ENCODE data around the gene PLEK2. TPM values are rescaled to one million over a fixed set of nuclear protein-coding genes. Genes with fewer than 3 reads are reported as not detected.
A peak's percentile ranks its signal among the peaks of the same experiment; 100 is the strongest.

PLEK2 gene
- total and polyA plus RNA-seq, 3 experiments from 2014 or later: 0.58 to 1.2 (median 0.81) TPM

DNA sequence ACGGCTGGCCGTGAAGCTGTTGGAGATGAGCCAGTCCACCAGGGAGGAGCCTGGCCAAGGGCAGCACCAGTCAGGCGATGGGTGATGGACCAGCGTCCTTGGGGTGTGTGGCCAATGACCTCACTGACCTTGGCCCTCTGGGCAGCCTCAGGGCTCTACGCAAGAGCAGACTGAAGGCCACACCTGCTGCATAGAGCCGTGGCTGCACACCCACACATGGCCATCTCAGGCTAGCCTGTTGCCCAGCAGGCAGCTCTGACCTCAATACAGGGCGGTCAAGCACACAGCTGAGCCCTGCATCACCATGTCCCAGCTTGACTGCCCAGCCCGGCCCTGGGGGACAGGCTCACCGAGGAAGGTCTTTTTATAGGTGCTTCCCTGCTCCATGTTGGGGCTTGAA, 19.2 kb downstream of the PLEK2 start:
- POLR2A ChIA-PET: no interaction called here
- H3K27me3 Mint-ChIP-seq: no peaks in the 10 kb centered on the region
- no peaks in the 10 kb centered on the region for H3K9me3 Mint-ChIP-seq
- peaks cover 0 to under 1% (median 0%) of the 10 kb centered on the region in 3 donors for H3K36me3 Mint-ChIP-seq
- H3K27ac ChIP-seq (ENCODE audit: low read depth, low read length): no peak overlapping the region
- no peaks in the 10 kb centered on the region for H3K36me3 ChIP-seq (ENCODE audit: insufficient read depth, low read length)
- H3K9me3 ChIP-seq (ENCODE audit: low read length): no peaks in the 10 kb centered on the region
- peaks cover 0 to 4% (median 0%) of the 10 kb centered on the region in 3 donors for H3K4me1 Mint-ChIP-seq
- no peak overlapping the region for H3K4me3 ChIP-seq (ENCODE audit: low read length)
- no peak for DNase-seq
- no peak overlapping the region for H3K4me3 Mint-ChIP-seq
- CTCF ChIA-PET: interaction anchor here (1.2 kb wide), 1 partner anchor 34 kb away, joined by 3 read pairs; no protein-coding TSS in a partner anchor
- H3K27me3 ChIP-seq (ENCODE audit: insufficient read depth, low read length, poor library complexity, severe bottlenecking): no peaks in the 10 kb centered on the region
- H3K4me1 ChIP-seq (ENCODE audit: insufficient read depth, low read length): no peaks in the 10 kb centered on the region
- no peak overlapping the region for H3K27ac Mint-ChIP-seq

DNA sequence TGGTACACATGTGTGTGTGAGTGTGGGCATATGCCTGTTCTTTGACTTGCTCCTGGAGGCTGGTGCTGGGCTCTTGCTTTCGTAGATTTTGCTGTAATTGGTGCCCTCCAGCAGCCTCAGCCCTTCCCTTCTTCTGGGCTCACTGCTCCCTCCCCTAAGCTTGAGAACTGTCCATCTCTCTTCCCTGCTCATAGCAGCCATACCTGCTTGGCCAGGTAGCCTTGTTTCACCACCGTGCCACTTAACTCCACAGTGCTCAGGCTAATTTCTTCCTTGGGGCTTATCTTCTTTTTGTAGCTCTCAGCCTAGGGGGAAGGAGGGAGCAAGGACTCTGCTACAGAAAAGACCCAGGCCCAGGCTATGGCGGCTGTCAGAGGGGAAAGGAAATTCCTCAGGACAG, 19.8 kb downstream of the PLEK2 start:
- Mint-ChIP-seq H3K36me3 (peaks cover 0 to 6% (median 2%) of the 10 kb centered on the region in 3 donors), H3K4me1 (peaks cover 0 to 4% (median 0%) of the 10 kb centered on the region in 3 donors), H3K4me3 (no peak overlapping the region), H3K27me3 (no peaks in the 10 kb centered on the region), H3K27ac (peak overlapping the region in 1 of 8 donors; percentile 83), H3K9me3 (no peaks in the 10 kb centered on the region)
- no peak for DNase-seq
- H3K4me1 ChIP-seq (ENCODE audit: insufficient read depth, low read length): no peaks in the 10 kb centered on the region
- no peaks in the 10 kb centered on the region for H3K36me3 ChIP-seq (ENCODE audit: insufficient read depth, low read length)
- H3K27ac ChIP-seq (ENCODE audit: low read depth, low read length): no peak overlapping the region
- ChIA-PET POLR2A (no interaction called here), CTCF (interaction anchor here (1.2 kb wide), 1 partner anchor 35 kb away, joined by 3 read pairs; no protein-coding TSS in a partner anchor)
- H3K4me3 ChIP-seq (ENCODE audit: low read length): no peak overlapping the region
- no peaks in the 10 kb centered on the region for H3K9me3 ChIP-seq (ENCODE audit: low read length)
- H3K27me3 ChIP-seq (ENCODE audit: insufficient read depth, low read length, poor library complexity, severe bottlenecking): no peaks in the 10 kb centered on the region

DNA sequence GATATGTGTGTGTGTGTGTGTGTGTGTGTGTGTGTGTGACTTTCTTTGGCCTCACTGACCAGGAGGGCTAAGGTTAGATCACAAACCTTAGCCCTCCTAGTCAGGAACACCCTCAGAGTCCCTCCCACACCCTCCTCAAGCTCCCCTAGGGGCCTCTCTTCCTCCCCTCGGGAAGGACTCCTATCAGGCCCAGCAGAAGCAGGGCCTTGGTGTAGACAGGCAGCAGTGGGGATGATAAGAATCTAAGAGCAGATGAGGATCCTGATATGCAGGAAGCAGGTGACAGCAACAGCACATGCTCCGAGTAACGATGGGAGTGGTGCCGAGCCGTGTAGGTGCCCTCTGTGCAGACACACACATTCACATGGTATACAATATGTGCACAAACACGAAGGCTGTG, 20.7 kb downstream of the PLEK2 start:
- ChIA-PET POLR2A (no interaction called here), CTCF (interaction anchor here (0.7 kb wide), 1 partner anchor 31 kb away, joined by 3 read pairs; the partner anchor contains the start of genes ATP6V1D and EIF2S1)
- H3K9me3 ChIP-seq (ENCODE audit: low read length): no peaks in the 10 kb centered on the region
- no peak overlapping the region for H3K4me3 ChIP-seq (ENCODE audit: low read length)
- no peaks in the 10 kb centered on the region for H3K4me1 ChIP-seq (ENCODE audit: insufficient read depth, low read length)
- no peaks in the 10 kb centered on the region for H3K27me3 ChIP-seq (ENCODE audit: insufficient read depth, low read length, poor library complexity, severe bottlenecking)
- no peak for DNase-seq
- Mint-ChIP-seq H3K27me3 (no peaks in the 10 kb centered on the region), H3K4me1 (peaks cover 0 to 4% (median 0%) of the 10 kb centered on the region in 3 donors), H3K9me3 (no peaks in the 10 kb centered on the region), H3K27ac (no peak overlapping the region), H3K36me3 (peaks cover 0 to 14% (median 6%) of the 10 kb centered on the region in 3 donors), H3K4me3 (no peak overlapping the region)
- H3K36me3 ChIP-seq (ENCODE audit: insufficient read depth, low read length): no peaks in the 10 kb centered on the region
- no peak overlapping the region for H3K27ac ChIP-seq (ENCODE audit: low read depth, low read length)

DNA sequence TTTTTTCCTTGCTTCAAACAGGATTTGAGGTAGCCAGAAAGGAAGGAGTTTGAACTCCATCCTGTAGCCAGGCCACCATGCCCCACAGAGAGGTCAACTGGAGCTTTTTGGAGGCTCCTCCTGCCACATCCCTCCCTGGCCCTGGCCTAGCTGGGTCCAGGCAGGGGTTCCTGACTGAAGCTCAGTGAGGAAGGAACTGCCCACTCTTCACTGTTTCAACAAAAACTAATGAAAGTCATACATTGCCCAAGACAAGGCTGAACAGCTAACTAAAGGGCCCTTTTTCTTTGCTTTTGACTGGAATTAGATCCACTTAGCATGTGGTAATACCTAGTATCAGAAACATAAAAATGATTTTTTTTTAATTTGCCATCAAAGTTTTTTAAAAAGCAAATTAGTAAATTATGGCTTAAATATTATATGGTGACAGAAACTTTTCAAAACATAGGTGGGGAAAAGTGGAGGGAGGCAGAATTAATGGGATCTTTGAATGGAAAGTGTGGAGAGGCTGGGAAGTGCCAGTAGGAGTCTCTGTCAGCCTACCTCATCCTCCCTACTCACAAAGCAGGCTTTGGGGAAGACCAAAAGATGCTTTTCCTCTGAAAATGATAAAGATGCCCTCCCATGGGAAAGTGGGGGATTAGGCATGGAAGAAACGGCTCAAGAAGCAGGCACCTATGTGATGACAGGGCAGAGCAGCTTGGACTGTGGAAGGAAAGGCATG, 22.0 kb downstream of the PLEK2 start:
- H3K9me3 Mint-ChIP-seq: no peaks in the 10 kb centered on the region
- H3K27ac ChIP-seq (ENCODE audit: low read depth, low read length): no peak overlapping the region
- peaks cover 0 to 4% (median 0%) of the 10 kb centered on the region in 3 donors for H3K4me1 Mint-ChIP-seq
- CTCF ChIA-PET: no interaction called here
- no peak overlapping the region for H3K4me3 Mint-ChIP-seq
- POLR2A ChIA-PET: no interaction called here
- H3K27me3 Mint-ChIP-seq: no peaks in the 10 kb centered on the region
- H3K4me3 ChIP-seq (ENCODE audit: low read length): no peak overlapping the region
- H3K36me3 Mint-ChIP-seq: peaks cover 0 to 25% (median 10%) of the 10 kb centered on the region in 3 donors
- H3K36me3 ChIP-seq (ENCODE audit: insufficient read depth, low read length): no peaks in the 10 kb centered on the region
- DNase-seq: no peak
- H3K27me3 ChIP-seq (ENCODE audit: insufficient read depth, low read length, poor library complexity, severe bottlenecking): no peaks in the 10 kb centered on the region
- H3K9me3 ChIP-seq (ENCODE audit: low read length): no peaks in the 10 kb centered on the region
- H3K4me1 ChIP-seq (ENCODE audit: insufficient read depth, low read length): no peaks in the 10 kb centered on the region
- peak overlapping the region in 1 of 8 donors; percentile 58 for H3K27ac Mint-ChIP-seq

DNA sequence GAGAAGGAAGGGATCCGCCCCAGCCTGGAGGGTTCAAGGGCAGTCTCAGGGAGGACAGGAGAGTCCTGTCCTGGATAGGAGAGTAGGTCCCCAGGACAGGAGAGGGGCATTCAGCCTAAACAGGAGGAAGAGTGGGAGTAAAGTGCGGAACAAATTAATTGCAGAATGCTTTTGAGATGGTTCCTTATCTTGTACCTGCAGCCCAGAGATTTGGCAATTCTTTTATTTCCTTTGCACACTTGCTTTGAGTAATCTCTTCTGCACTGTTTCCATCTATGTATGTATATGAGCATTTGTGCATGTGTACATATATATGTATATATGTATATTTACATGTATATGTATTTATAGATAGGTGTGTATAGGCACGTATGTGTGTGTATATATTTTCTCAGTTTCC, 22.7 kb downstream of the PLEK2 start:
- POLR2A ChIA-PET: no interaction called here
- Mint-ChIP-seq H3K4me1 (peaks cover 0 to 4% (median 0%) of the 10 kb centered on the region in 3 donors), H3K4me3 (no peak overlapping the region), H3K27ac (no peak overlapping the region), H3K36me3 (peaks cover 0 to 32% (median 10%) of the 10 kb centered on the region in 3 donors), H3K9me3 (no peaks in the 10 kb centered on the region), H3K27me3 (no peaks in the 10 kb centered on the region)
- DNase-seq: no peak
- Histone ChIP-seq H3K27me3 (ENCODE audit: insufficient read depth, low read length, poor library complexity, severe bottlenecking) (no peaks in the 10 kb centered on the region), H3K4me3 (ENCODE audit: low read length) (no peak overlapping the region), H3K27ac (ENCODE audit: low read depth, low read length) (no peak overlapping the region), H3K4me1 (ENCODE audit: insufficient read depth, low read length) (no peaks in the 10 kb centered on the region), H3K36me3 (ENCODE audit: insufficient read depth, low read length) (peaks cover 5% of the 10 kb centered on the region), H3K9me3 (ENCODE audit: low read length) (no peaks in the 10 kb centered on the region)
- CTCF ChIA-PET: no interaction called here

DNA sequence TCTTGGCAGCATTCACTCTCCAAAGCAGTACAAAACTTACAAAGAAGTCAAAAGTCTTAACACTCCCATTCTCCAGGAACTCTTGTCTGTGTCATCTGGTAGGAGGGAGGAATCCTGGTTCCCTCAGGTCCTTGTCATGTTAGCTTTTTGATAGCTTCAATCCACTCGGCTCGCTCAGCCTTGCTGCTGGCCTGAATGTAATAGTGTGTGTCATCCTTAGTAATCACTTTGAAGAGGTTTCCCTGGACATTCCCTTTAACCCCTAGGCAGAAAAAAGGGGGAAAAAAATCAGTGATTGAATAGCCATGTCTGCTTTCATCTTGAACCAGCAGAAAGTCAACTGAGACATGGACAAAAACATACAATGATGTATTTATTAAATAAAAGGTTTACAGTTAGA, 24.8 kb downstream of the PLEK2 start:
- Histone ChIP-seq H3K4me3 (ENCODE audit: low read length) (no peak overlapping the region), H3K4me1 (ENCODE audit: insufficient read depth, low read length) (no peaks in the 10 kb centered on the region), H3K27me3 (ENCODE audit: insufficient read depth, low read length, poor library complexity, severe bottlenecking) (no peaks in the 10 kb centered on the region), H3K27ac (ENCODE audit: low read depth, low read length) (no peak overlapping the region), H3K9me3 (ENCODE audit: low read length) (no peaks in the 10 kb centered on the region), H3K36me3 (ENCODE audit: insufficient read depth, low read length) (peaks cover 22% of the 10 kb centered on the region)
- ChIA-PET CTCF (no interaction called here), POLR2A (no interaction called here)
- Mint-ChIP-seq H3K27ac (no peak overlapping the region), H3K27me3 (no peaks in the 10 kb centered on the region), H3K36me3 (peaks cover 4 to 52% (median 17%) of the 10 kb centered on the region in 3 donors), H3K9me3 (no peaks in the 10 kb centered on the region), H3K4me3 (no peak overlapping the region), H3K4me1 (peaks cover 0 to 4% (median 0%) of the 10 kb centered on the region in 3 donors)
- DNase-seq: no peak

DNA sequence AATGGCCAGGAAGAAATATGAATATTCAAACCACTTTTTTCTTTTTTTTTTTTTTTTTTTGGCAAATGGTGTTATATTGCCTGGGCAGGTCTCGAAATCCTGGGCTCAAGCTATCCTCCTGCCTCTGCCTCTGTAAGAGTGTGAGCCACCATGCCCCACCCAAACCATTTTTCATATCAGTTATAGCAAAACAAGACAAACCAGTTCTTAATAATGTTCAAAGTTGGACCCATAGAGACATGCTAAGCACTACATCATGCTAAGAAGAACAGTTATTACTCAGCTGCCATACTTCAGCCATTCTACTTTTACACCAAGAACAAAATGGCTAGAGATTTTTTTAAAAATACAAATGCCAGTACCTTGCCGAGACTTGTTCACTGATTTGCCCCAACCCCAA, 26.3 kb downstream of the PLEK2 start:
- no peaks in the 10 kb centered on the region for H3K4me1 Mint-ChIP-seq
- CTCF ChIA-PET: interaction anchor here (1.2 kb wide), 1 partner anchor 26 kb away, joined by 6 read pairs; the partner anchor contains the start of genes ATP6V1D and EIF2S1
- H3K27me3 Mint-ChIP-seq: no peaks in the 10 kb centered on the region
- Histone ChIP-seq H3K9me3 (ENCODE audit: low read length) (no peaks in the 10 kb centered on the region), H3K27ac (ENCODE audit: low read depth, low read length) (no peak overlapping the region), H3K4me3 (ENCODE audit: low read length) (no peak overlapping the region), H3K27me3 (ENCODE audit: insufficient read depth, low read length, poor library complexity, severe bottlenecking) (no peaks in the 10 kb centered on the region), H3K36me3 (ENCODE audit: insufficient read depth, low read length) (peaks cover 29% of the 10 kb centered on the region), H3K4me1 (ENCODE audit: insufficient read depth, low read length) (no peaks in the 10 kb centered on the region)
- DNase-seq: no peak
- peaks cover 5 to 66% (median 24%) of the 10 kb centered on the region in 3 donors for H3K36me3 Mint-ChIP-seq
- peak overlapping the region in 2 of 8 donors; percentile 58 to 59 for H3K27ac Mint-ChIP-seq
- POLR2A ChIA-PET: no interaction called here
- H3K9me3 Mint-ChIP-seq: no peaks in the 10 kb centered on the region
- no peak overlapping the region for H3K4me3 Mint-ChIP-seq

DNA sequence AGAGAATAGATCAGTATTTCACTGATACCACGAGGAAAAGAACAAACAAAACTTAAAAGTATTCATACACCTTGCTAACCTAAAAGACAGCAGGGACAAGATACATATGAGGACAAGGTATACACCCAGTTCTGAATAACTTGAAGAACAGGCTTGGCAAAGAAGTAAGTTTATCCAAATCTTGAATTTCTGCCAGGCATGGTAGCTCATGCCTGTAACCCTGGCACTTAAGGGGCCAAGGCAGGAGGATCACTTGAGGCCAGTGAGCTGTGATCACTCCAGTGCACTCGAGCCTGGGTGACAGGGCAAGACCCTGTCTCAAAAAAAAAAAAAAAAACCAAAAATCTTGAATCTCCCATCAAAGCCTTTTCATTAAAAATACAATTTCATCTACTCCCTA, 26.8 kb downstream of the PLEK2 start:
- no peak overlapping the region for H3K27ac ChIP-seq (ENCODE audit: low read depth, low read length)
- CTCF ChIA-PET: interaction anchor here (1.2 kb wide), 1 partner anchor 25 kb away, joined by 6 read pairs; the partner anchor contains the start of genes ATP6V1D and EIF2S1
- no peak overlapping the region for H3K4me3 ChIP-seq (ENCODE audit: low read length)
- Mint-ChIP-seq H3K9me3 (no peaks in the 10 kb centered on the region), H3K36me3 (peaks cover 5 to 71% (median 27%) of the 10 kb centered on the region in 3 donors), H3K4me3 (no peak overlapping the region), H3K27me3 (no peaks in the 10 kb centered on the region), H3K27ac (peak overlapping the region in 1 of 8 donors; percentile 59), H3K4me1 (no peaks in the 10 kb centered on the region)
- H3K27me3 ChIP-seq (ENCODE audit: insufficient read depth, low read length, poor library complexity, severe bottlenecking): no peaks in the 10 kb centered on the region
- POLR2A ChIA-PET: no interaction called here
- no peaks in the 10 kb centered on the region for H3K4me1 ChIP-seq (ENCODE audit: insufficient read depth, low read length)
- peaks cover 31% of the 10 kb centered on the region for H3K36me3 ChIP-seq (ENCODE audit: insufficient read depth, low read length)
- H3K9me3 ChIP-seq (ENCODE audit: low read length): no peaks in the 10 kb centered on the region
- no peak for DNase-seq
